Ramos (cell line): ENCODE results near the gene DNPEP.

Source experiments
- in situ Hi-C: fragments of 300-500 bp; cut with MboI; formaldehyde crosslinking; loops from one replicate; pipeline ENCODE4 v1.14.3; 2022; ENCODE audit warnings: low sequenced_read_pairs; ENCODE audit not compliant: unreplicated experiment

Gene DNPEP

DNA sequence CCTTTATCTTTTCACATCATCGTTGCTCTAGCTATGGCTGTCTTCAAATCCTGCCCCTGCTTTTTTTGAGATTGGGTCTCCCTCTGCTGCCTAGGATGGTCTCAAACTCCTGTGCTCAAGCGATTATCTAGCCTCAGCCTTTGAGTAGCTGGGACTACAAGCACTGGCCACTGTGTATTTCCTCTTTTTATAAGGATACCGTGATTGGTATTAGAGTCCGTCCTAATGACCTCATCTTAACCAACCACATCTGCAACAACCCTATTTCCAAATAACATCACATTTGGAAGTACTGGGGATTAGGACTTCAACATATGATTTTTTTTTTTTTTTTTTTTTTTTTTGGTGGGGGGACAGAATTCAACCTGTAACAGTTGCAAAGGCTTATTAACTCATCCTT, 64.3 kb downstream of the DNPEP start:
- in situ Hi-C loops, result no loop called here
